ENCODE measurements around the gene MACROD2.

Gene MACROD2

DNA sequence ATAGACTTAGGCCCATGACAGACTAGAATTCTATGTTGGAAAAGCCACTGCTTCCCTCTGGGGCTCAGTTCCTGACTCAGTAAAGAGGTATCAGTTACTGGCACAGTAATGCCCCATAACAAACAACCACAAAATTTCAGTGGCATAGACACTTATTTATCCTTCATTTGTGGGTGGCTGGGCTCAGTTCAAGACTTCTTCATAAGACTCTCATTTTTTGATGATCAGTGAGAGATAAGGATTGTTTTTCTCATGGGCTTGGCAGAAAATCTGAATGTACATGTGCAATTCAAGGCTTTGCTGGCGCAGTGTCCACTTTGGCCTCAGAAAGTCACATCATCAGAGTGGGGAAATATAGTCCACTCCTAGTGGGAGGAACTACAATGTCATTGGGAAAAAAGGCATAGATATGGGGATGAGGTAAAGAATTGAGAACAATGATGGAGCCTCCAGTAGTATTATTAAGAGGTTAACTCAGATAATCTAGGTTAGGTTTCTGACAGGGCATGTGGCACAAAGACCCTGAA is 726.7 kb downstream of the MACROD2 start:
- ATAC-seq, result no peak

DNA sequence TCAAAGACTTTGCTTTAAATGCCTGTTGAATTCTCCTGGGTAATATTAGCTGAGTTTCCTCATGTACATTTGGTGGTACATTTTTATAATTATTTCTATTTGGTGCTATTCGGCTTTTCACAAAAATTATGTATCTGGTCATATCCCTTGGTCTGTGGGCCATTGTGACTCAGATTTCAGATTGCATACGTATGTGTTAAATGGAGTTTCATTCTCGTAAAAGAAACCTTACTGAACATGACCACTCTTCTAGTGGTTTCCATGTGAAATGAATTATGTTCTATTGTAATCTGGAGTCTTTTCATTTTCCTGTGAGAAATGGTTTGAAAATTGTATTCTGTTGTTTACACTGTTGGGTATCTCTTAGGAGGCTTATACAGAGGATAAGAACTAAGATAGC is 728.3 kb downstream of the MACROD2 start:
- ATAC-seq, result no peak

DNA sequence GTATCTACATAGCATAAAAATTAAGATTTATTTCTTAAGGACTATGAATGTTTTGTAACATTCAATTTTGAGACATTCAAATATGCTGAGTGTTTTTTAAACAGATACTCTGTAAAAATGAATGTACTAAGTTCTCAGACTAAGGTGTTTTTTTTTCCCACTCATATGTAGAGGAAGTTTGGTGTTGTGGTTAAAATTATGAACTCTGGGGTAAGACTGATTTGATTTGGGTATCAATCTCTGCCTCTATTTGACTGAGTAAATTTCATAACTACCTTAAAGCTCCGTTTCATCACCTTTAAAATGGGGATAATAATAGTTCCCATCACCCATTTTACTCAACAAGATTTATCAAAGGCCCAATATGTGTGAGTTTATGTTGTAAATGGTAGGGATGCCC is 728.7 kb downstream of the MACROD2 start:
- no peak for ATAC-seq

DNA sequence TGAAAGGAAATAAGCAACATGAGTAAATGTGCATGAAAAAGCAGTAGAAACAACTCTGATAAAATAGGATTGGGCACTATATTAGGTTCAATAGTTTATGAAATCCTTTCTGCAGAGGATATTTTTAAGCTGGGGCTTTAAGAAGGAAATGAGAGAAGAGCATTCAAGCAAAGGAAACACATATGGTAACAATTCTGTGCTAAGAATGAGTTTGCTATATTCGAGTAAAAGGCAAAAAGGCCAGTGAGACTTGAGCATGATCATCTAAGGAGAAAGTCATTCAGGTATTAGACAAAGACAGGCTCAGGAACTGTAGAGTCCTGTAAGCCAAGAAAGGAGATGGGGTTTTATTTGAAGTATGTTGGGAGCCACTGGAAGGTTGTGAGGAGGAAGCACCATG is 729.2 kb downstream of the MACROD2 start:
- no peak for ATAC-seq

GRCh38 chr20:14726591-14726990 is 731.3 kb downstream of the MACROD2 start:
- no peak for ATAC-seq

GRCh38 chr20:14727485-14728150 is 732.3 kb downstream of the MACROD2 start:
- no peak for ATAC-seq

DNA sequence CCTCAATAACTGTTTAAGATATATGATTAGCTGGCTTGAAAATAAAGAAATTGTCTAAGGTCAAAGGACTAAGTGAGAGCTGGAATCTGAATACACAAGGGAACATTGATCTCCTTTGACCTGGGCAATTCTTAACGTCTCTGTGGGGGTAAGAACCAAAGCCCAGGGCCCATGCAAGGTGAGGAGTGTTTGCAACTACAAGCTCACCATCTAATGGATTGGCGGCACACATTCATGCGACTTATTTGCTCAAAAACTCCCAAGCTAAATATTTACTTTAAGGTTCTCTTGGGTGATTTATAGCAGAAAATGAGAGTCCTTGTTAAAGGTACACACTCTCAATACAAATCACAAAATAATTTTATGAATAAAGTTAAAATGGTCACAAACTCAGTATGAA is 734.1 kb downstream of the MACROD2 start:
- ATAC-seq, result no peak

GRCh38 chr20:14732343-14732742 is 737.0 kb downstream of the MACROD2 start:
- ATAC-seq, result no peak

GRCh38 chr20:14732996-14733395 is 737.7 kb downstream of the MACROD2 start:
- ATAC-seq, result no peak

DNA sequence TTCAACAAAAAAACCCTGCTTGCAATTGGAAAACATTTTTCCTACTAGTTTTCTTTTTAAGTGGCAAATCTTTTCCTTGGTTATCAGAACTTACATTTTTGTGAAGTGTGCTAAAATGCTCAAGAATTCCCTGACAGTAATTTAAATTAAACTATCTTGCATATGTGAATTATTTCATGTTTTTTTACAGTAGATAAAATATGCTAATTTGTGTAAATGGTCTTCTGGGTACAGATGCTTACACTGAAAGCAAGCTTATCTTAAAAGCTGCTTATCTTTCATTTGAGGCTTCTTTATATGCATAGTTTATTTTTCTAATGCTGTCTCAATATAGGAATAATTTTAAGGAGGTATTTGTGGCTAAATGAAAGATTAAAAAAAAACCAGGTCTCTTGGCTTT is 745.1 kb downstream of the MACROD2 start:
- no peak for ATAC-seq

GRCh38 chr20:14741616-14742015 is 746.3 kb downstream of the MACROD2 start:
- ATAC-seq, result no peak

DNA sequence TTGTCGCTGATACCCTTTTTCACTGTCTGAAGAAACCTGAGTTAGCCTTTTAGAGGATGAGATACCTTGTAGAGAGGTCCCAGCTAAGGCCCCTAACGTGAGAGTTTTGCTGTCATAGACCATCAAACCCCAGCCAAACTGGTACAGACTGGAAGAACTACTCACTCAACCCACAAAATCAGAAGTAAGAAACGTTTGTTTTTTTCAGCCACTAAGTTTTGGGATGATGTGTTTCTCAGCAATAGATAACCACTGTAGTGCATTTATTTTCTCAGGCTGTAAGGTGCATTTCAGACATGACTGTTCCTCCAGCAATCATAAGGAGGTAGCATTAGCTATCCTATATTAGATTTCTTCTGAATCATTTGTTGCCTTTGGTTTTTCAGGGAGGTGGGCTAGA is 749.4 kb downstream of the MACROD2 start:
- ATAC-seq, result no peak

GRCh38 chr20:14745830-14746229 is 750.5 kb downstream of the MACROD2 start:
- ATAC-seq, result no peak

DNA sequence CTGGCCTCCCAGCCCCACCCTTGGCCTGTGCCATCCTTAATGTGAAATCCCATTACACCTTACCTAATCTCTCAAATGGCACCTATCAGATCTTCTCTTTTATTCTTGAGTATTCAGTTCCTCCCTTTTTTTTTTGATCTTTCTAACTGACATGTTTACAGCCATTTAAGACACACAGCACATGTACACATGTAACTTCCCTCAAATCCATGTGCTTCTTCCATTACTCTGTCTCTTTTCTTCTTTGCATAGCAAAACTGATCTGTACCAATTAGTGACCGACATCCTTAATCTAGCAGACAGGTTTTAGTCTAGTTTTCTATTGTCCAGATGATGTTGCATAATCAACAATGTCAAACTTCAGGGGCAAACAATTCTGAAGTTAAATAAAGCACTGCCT is 755.9 kb downstream of the MACROD2 start:
- ATAC-seq, result no peak

DNA sequence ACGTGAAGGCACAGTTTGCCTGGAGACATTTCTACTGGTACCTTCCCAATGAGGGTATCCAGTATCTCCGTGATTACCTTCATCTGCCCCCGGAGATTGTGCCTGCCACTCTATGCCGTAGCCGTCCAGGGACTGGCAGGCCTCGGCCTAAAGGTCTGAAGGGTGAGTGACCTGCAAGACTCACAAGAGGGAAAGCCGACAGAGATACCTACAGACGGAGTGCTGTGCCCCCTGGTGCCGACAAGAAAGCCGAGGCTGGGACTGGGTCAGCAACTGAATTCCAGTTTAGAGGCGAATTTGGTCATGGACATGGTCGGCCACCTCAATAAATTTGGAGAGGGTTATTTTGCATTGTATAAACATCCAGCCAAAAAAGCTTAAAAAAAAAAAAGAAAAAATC is 762.4 kb downstream of the MACROD2 start:
- ATAC-seq, result no peak

GRCh38 chr20:14758356-14758755 is 763.0 kb downstream of the MACROD2 start:
- ATAC-seq, result no peak

DNA sequence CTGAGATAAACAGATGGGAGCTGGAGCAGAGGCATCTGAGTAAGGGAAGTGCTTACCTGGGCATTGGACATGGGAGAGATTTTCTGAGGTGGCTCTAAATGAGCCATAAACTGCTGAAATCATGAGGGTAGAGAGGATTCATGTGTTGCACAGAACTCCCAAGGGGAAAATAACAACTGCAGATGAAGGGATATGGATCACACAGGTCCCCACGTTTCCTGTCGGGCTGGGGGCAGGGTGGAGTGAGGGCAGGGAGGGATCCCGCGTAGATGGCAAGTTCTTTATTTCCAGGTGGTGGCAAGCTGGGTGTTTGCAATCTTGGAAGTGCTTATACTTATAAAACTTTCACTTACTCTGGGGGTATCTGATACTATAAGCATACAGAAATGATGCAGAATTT is 764.7 kb downstream of the MACROD2 start:
- ATAC-seq, result no peak

- no peak for ATAC-seq
Measured at GRCh38 chr20:14761903-14762302, 766.6 kb downstream of the MACROD2 start.

DNA sequence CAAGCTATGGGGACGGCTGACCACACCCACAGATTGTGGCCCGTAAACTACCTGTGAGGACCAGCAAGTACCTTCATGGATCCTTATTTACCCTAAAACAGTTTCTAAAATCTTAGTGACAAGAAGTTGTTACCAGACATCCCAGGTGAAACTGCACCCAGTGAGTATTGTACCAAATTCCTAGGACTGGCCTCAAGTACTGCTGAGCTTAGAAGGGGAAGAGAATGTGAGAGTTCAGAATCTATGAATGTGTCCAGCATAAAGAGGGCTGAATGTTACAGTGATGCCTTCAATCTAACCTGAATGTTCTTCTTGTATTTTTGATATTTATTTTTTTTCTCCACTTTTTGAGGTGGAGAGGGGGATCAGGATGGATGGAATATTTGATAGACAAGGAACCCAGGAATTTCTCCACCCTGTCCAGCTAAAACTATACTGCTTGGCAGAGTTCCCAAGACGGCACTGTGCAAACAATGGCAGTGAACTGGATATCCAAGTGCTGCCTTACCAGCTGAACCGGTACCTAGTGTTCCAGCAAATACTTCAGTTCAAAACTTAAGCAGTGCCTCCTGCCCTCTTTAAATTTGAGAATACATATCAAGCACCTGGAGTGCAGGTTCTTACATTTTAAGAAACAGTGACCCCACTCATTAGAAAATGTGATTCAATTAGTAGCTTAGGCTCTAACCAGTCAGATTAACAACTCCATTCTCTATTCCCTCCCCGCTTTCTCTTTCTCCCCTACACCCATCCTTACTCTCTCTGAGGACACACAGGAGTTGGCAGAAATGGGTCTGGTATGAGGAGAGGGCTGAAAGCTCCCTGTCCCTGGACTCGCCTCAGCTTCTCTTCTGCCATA is 769.4 kb downstream of the MACROD2 start:
- no peak for ATAC-seq

DNA sequence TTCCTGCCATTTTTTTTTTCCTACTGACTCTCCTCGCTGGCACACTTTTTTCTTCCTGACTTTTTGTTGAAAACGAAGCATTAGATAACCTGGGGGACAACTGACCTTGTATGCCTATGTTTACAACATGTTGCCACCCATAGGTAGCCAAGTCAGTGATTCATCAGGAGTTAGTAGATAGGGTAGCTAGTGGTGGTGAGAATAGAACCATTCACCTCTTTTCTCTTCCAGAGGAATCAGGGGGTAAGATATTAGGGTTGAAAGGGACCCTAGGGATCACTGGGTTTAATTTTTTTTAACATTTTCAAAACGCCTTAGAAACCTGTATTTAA is 770.0 kb downstream of the MACROD2 start:
- no peak for ATAC-seq

GRCh38 chr20:14773486-14773885 is 778.2 kb downstream of the MACROD2 start:
- ATAC-seq, result no peak

DNA sequence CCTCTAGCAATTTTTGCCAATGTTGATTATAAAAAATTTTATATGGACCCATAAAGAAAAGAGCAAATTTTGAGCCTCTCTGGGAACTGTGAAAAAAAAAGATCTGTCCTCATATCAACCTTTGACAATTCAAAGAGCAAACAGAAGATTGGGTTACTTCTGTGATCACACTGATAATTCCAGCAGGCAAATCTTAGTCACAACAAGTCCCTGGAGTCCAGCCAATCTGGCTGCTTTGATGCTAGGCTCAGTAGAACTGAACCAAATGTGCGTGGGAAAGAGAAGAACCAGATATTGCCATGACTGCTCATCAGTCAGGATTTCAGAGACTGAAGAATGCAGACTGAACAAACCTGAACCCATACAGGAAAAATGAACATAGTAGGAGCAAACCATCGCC is 780.5 kb downstream of the MACROD2 start:
- no peak for ATAC-seq

DNA sequence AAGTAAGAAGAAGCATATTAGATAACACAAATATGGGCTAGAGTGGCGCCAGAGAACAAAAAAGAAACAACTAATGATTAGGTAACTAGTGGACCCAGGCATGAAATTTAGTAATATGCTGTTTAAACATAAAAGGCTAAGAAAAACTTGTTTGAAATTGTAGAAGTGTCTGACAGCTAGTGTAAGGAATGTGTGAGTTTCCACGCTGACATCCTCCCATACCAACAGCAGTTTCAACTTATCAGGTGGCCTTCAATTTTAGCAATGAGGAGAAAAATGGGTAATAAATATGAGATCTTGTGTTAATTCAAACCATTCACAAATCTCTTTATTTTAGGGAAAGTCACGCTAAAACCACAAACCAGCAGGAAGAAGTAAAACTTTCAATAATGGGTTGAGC is 782.3 kb downstream of the MACROD2 start:
- no peak for ATAC-seq

DNA sequence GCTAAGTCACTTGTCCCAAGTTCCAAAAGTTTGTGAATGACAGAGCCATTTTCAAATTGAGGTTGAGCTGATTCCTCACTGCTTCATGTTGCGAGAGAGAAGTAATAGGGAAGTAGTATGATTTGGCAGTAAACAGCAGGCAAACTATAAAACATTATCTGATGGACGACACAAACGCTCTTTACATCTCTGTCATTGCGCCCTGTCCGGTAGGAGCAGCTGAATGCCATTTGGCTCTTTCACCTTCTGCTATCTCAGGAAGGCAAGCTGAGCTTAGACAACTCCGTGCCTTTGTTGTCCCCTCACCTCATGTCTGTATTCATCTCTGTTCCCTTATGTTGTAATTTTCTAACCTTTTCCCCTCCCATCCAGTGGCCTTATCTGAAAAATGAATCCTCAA is 782.8 kb downstream of the MACROD2 start:
- no peak for ATAC-seq

Measured in activated CD4-positive, CD25-positive, alpha-beta regulatory T cell treated with anti-CD3 and anti-CD28 coated beads, Interleukin-2, amount 50 U/mL, for 24 hours (primary cell).